ENCODE data around the gene SLC38A2. TPM values are rescaled to one million over a fixed set of nuclear protein-coding genes. Genes with fewer than 3 reads are reported as not detected.
A peak's percentile ranks its signal among the peaks of the same experiment; 100 is the strongest.

The SLC38A2 gene
- total RNA-seq, 1 donor from 2014 or later = 384 TPM

GRCh38 chr12:46362895-46363581 is 9.5 kb downstream of the SLC38A2 start:
- Histone ChIP-seq H3K4me1 (peaks cover 16 to 50% of the 10 kb centered on the region in 2 donors), H3K4me3 (peak overlapping the region; percentile 9 to 98)
- intact Hi-C loops (cut with DNase I) = no loop called here

GRCh38 chr12:46361667-46362034 is 10.9 kb downstream of the SLC38A2 start:
- Histone ChIP-seq H3K27ac (peak overlapping the region in 1 of 2 donors; percentile 11), H3K9me3 (no peaks in the 10 kb centered on the region), H3K4me1 (peaks cover 16 to 40% of the 10 kb centered on the region in 2 donors), H3K27me3 (no peaks in the 10 kb centered on the region), H3K4me3 (no peak overlapping the region), H3K36me3 (peaks cover 72 to 79% of the 10 kb centered on the region in 2 donors)
- TF ChIP-seq, protein P1, sequence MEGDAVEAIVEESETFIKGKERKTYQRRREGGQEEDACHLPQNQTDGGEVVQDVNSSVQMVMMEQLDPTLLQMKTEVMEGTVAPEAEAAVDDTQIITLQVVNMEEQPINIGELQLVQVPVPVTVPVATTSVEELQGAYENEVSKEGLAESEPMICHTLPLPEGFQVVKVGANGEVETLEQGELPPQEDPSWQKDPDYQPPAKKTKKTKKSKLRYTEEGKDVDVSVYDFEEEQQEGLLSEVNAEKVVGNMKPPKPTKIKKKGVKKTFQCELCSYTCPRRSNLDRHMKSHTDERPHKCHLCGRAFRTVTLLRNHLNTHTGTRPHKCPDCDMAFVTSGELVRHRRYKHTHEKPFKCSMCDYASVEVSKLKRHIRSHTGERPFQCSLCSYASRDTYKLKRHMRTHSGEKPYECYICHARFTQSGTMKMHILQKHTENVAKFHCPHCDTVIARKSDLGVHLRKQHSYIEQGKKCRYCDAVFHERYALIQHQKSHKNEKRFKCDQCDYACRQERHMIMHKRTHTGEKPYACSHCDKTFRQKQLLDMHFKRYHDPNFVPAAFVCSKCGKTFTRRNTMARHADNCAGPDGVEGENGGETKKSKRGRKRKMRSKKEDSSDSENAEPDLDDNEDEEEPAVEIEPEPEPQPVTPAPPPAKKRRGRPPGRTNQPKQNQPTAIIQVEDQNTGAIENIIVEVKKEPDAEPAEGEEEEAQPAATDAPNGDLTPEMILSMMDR (IDR thresholded peaks at IDR 0.05) = no peak
- DNase-seq (ENCODE audit: low spot score in 2 of 2) = no peak
- intact Hi-C loops (cut with DNase I) = no loop called here

More at GRCh38 chr12:46362895-46363581, 9.5 kb downstream of the SLC38A2 start:
- DNase-seq (ENCODE audit: low spot score in 2 of 2) = no peak
- no peaks in the 10 kb centered on the region for H3K9me3 ChIP-seq
- peaks cover 86 to 93% of the 10 kb centered on the region in 2 donors for H3K36me3 ChIP-seq
- TF ChIP-seq, protein P1 (IDR thresholded peaks at IDR 0.05) = no peak
- H3K27ac ChIP-seq = peak overlapping the region in 1 of 2 donors; percentile 21
- no peaks in the 10 kb centered on the region for H3K27me3 ChIP-seq

- peaks cover 13 to 38% of the 10 kb centered on the region in 2 donors for H3K4me1 ChIP-seq
- H3K36me3 ChIP-seq = peaks cover 66 to 73% of the 10 kb centered on the region in 2 donors
- no peaks in the 10 kb centered on the region for H3K9me3 ChIP-seq
- intact Hi-C loops (cut with DNase I) = no loop called here
- TF ChIP-seq, protein P1 (IDR thresholded peaks at IDR 0.05) = no peak
- DNase-seq (ENCODE audit: low spot score in 2 of 2) = no peak
- no peaks in the 10 kb centered on the region for H3K27me3 ChIP-seq
- H3K27ac ChIP-seq = peak overlapping the region in 1 of 2 donors; percentile 11
- H3K4me3 ChIP-seq = no peak overlapping the region
Observed at GRCh38 chr12:46360908-46361666, 11.5 kb downstream of the SLC38A2 start.

GRCh38 chr12:46360370-46360769 is 12.2 kb downstream of the SLC38A2 start:
- intact Hi-C loops (cut with DNase I) = no loop called here
- Histone ChIP-seq H3K27me3 (no peaks in the 10 kb centered on the region), H3K27ac (no peak overlapping the region), H3K36me3 (peaks cover 60 to 66% of the 10 kb centered on the region in 2 donors), H3K4me1 (peaks cover 10 to 31% of the 10 kb centered on the region in 2 donors), H3K9me3 (no peaks in the 10 kb centered on the region), H3K4me3 (no peak overlapping the region)
- TF ChIP-seq, protein P1 (IDR thresholded peaks at IDR 0.05) = no peak
- no peak for DNase-seq (ENCODE audit: low spot score in 2 of 2)

GRCh38 chr12:46359667-46360280 is 12.8 kb downstream of the SLC38A2 start:
- H3K27ac ChIP-seq = peak overlapping the region in 1 of 2 donors; percentile 16
- no peak overlapping the region for H3K4me3 ChIP-seq
- H3K4me1 ChIP-seq = peaks cover 10 to 27% of the 10 kb centered on the region in 2 donors
- intact Hi-C loops (cut with DNase I) = no loop called here
- DNase-seq (ENCODE audit: low spot score in 2 of 2) = no peak
- no peaks in the 10 kb centered on the region for H3K27me3 ChIP-seq
- TF ChIP-seq, protein P1 (IDR thresholded peaks at IDR 0.05) = no peak
- H3K9me3 ChIP-seq = no peaks in the 10 kb centered on the region
- H3K36me3 ChIP-seq = peaks cover 55 to 60% of the 10 kb centered on the region in 2 donors
